ENCODE data around the gene COL6A2. TPM values are rescaled to one million over a fixed set of nuclear protein-coding genes. Genes with fewer than 3 reads are reported as not detected.
"Not testable (repeated sequence)": the region's sequence is repeated elsewhere in the genome, so short reads cannot be mapped to it uniquely, and the experiment has no call there.

The COL6A2 gene
- total RNA-seq, 1 donor from 2014 or later = 227 TPM

DNA sequence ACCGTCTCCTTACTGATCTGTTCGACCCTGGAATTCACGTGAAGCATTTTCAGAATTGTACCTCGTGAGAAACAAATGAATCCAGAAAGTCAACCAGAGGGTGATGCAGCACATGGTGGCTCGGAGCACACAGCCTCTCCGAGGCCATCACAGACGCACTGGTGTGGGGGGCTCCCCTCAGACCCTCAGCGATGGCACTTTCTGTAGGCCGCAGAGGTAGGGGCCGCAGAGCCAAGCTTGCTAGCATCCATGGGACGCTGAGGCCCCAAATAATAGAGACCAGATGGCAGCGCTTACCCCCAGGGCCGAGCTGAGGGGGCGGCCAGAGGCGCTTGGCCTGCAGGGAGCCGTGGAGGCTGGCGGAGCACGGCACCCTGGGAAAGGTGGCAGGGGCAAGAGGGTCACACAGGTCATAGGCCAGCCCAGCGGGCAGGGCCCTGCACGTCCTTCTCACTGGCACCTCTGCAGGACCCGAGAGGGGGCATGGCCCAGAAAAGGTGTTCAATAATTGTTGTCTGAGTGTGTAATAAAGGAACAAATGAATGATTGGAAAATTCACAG is 28.1 kb upstream of the COL6A2 start:
- H3K36me3 ChIP-seq = no peaks in the 10 kb centered on the region
- no peak overlapping the region for H3K27ac ChIP-seq
- no peak overlapping the region for H3K4me3 ChIP-seq
- ATAC-seq = no peak
- peaks cover 30% of the 10 kb centered on the region for H3K4me1 ChIP-seq
- DNase-seq = peak; percentile 14
- intact Hi-C loops (cut with DNase I) = no loop called here
- H3K9me3 ChIP-seq = no peaks in the 10 kb centered on the region
- TF ChIP-seq, protein P1, sequence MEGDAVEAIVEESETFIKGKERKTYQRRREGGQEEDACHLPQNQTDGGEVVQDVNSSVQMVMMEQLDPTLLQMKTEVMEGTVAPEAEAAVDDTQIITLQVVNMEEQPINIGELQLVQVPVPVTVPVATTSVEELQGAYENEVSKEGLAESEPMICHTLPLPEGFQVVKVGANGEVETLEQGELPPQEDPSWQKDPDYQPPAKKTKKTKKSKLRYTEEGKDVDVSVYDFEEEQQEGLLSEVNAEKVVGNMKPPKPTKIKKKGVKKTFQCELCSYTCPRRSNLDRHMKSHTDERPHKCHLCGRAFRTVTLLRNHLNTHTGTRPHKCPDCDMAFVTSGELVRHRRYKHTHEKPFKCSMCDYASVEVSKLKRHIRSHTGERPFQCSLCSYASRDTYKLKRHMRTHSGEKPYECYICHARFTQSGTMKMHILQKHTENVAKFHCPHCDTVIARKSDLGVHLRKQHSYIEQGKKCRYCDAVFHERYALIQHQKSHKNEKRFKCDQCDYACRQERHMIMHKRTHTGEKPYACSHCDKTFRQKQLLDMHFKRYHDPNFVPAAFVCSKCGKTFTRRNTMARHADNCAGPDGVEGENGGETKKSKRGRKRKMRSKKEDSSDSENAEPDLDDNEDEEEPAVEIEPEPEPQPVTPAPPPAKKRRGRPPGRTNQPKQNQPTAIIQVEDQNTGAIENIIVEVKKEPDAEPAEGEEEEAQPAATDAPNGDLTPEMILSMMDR (IDR thresholded peaks at IDR 0.05) = no peak
- peaks cover 27% of the 10 kb centered on the region for H3K27me3 ChIP-seq (ENCODE audit: low read depth)

DNA sequence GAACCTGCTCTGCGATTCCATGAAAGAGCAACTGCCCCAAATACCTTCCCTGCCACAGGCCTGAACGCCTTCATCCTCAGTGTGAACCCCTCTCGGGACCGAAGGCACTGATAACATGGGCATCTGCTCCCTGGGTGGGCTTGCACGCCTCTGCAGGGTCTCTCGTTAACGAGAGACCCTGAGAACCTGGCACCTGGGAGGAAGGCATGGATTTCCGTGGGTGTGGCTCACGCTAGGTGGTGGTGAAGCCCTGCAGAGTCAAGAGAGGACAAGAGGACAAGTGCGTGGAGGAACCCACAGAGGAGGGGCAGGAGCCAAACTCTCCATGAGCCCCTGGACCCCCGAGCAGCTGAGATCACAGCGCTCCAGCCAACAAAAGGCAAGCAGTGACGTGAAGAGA is 26.8 kb upstream of the COL6A2 start:
- Histone ChIP-seq H3K4me1 (peaks cover 17% of the 10 kb centered on the region), H3K36me3 (no peaks in the 10 kb centered on the region), H3K9me3 (no peaks in the 10 kb centered on the region), H3K27me3 (ENCODE audit: low read depth) (peaks cover 15% of the 10 kb centered on the region), H3K27ac (no peak overlapping the region), H3K4me3 (no peak overlapping the region)
- intact Hi-C loops (cut with DNase I) = no loop called here
- DNase-seq (peak; percentile 25), ATAC-seq (no peak)
- TF ChIP-seq, protein P1 (IDR thresholded peaks at IDR 0.05) = no peak

DNA sequence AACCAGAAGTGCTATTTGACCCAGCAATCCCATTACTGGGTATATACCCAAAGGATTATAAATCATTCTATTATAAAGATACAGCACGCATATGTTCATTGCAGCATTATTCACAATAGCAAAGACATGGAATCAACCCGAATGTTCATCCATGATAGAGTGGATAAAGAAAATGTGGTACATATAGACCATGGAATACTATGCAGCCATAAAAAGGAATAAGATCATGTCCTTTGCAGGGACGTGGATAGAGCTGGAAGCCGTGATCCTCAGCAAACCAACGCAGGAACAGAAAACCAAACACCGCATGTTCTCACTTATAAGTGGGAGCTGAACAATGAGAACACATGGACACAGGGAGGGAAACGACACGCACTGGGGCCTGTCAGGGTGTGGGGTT is 21.2 kb upstream of the COL6A2 start:
- H3K27ac ChIP-seq; DNase-seq; ATAC-seq; H3K36me3 ChIP-seq; H3K27me3 ChIP-seq (ENCODE audit: low read depth); H3K4me1 ChIP-seq; H3K4me3 ChIP-seq; intact Hi-C loops (cut with DNase I); H3K9me3 ChIP-seq: not testable (repeated sequence)

DNA sequence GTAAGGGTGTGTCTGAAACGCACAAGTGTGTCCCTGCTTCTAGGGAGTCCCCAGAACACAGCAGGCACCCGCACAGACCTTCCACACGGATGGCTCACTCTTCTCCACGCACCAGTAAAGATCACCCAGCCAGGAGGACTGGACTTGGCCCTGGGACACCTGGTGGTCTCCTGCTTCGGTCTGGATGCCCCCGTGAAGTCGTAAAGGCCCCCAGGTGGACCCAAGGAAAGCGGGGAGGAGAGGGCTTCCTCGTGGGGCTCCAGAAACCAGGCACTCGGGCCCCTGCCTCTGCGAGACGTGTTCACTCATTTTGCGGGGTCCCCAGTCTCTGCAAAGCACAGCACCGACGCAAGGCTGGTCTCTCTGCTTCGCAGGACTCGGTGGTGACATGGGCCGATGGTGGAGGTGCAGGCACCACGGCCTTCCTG is 20.2 kb upstream of the COL6A2 start:
- TF ChIP-seq, protein P1 (IDR thresholded peaks at IDR 0.05) = no peak

GRCh38 chr21:46078322-46078977 is 19.5 kb upstream of the COL6A2 start:
- Histone ChIP-seq H3K4me1 (no peaks in the 10 kb centered on the region), H3K4me3 (no peak overlapping the region), H3K27ac (no peak overlapping the region), H3K27me3 (ENCODE audit: low read depth) (peaks cover 3% of the 10 kb centered on the region), H3K36me3 (no peaks in the 10 kb centered on the region), H3K9me3 (no peaks in the 10 kb centered on the region)
- DNase-seq (peak; percentile 39), ATAC-seq (no peak)
- intact Hi-C loops (cut with DNase I) = no loop called here
- TF ChIP-seq, protein P1 (IDR thresholded peaks at IDR 0.05) = no peak

More for the DNA sequence above, 20.2 kb upstream of the COL6A2 start:
- intact Hi-C loops (cut with DNase I) = no loop called here
- no peaks in the 10 kb centered on the region for H3K4me1 ChIP-seq
- H3K9me3 ChIP-seq = no peaks in the 10 kb centered on the region
- no peaks in the 10 kb centered on the region for H3K36me3 ChIP-seq
- ATAC-seq (no peak), DNase-seq (peak; percentile 40)
- no peaks in the 10 kb centered on the region for H3K27me3 ChIP-seq (ENCODE audit: low read depth)
- no peak overlapping the region for H3K27ac ChIP-seq
- H3K4me3 ChIP-seq = no peak overlapping the region

DNA sequence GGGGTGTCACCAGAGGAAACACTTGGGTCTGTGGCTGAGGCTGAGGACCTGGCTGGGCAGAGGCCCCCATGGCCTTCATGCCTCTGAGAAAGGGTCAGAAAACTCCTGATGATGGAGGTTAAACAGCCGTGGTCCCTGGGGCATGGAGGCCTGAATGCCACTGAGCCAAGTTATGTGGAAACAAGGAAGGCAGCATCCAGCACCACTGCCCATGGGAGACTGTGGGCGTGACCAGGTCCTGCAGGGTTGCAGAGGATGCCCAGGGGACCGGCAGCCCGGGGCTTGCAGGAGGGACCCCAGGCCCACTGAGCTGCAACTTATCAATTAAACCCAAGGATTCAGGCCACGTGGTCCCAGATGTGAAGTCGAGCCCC is 18.9 kb upstream of the COL6A2 start:
- TF ChIP-seq, protein P1 (IDR thresholded peaks at IDR 0.05) = no peak
- no peak for ATAC-seq

More for the DNA sequence above, 18.9 kb upstream of the COL6A2 start:
- no peak overlapping the region for H3K4me3 ChIP-seq
- DNase-seq = peak; percentile 35
- intact Hi-C loops (cut with DNase I) = no loop called here
- H3K9me3 ChIP-seq = no peaks in the 10 kb centered on the region
- H3K36me3 ChIP-seq = no peaks in the 10 kb centered on the region
- H3K27ac ChIP-seq = no peak overlapping the region
- H3K27me3 ChIP-seq (ENCODE audit: low read depth) = peaks cover 8% of the 10 kb centered on the region
- H3K4me1 ChIP-seq = no peaks in the 10 kb centered on the region
